Measurements from ENCODE around the gene SEMG1.

The SEMG1 gene

GRCh38 chr20:45221076-45221475 is 14.2 kb downstream of the SEMG1 start, which contains the start of gene SEMG2:
Gene SEMG2, plus strand, starts transcription at chr20:45221373. Its CDS starts 17 bp downstream, at chr20:45221390.
- no peak for DNase-seq (ENCODE audit: low spot score)

GRCh38 chr20:45223136-45223535 is 16.3 kb downstream of the SEMG1 start:
- DNase-seq (ENCODE audit: low spot score), result no peak
- peak; percentile 90 for FAIRE-seq

More at GRCh38 chr20:45221076-45221475, 14.2 kb downstream of the SEMG1 start, which contains the start of gene SEMG2:
- no peak for FAIRE-seq

GRCh38 chr20:45226287-45226686 is 19.5 kb downstream of the SEMG1 start:
- DNase-seq (ENCODE audit: low spot score), result no peak
- FAIRE-seq, result no peak

GRCh38 chr20:45229264-45230056 is 22.6 kb downstream of the SEMG1 start:
- FAIRE-seq (no peak), DNase-seq (ENCODE audit: low spot score) (peak; percentile 53)

GRCh38 chr20:45230631-45231030 is 23.8 kb downstream of the SEMG1 start:
- DNase-seq (ENCODE audit: low spot score), result no peak
- FAIRE-seq, result no peak

- DNase-seq (ENCODE audit: low spot score) (no peak), FAIRE-seq (peak; percentile 58)
Measured at GRCh38 chr20:45235995-45236394, 29.2 kb downstream of the SEMG1 start.

GRCh38 chr20:45238139-45238538 is 31.3 kb downstream of the SEMG1 start:
- FAIRE-seq, result no peak
- DNase-seq (ENCODE audit: low spot score), result no peak

GRCh38 chr20:45246109-45246508 is 39.3 kb downstream of the SEMG1 start:
- no peak for DNase-seq (ENCODE audit: low spot score)
- peak; percentile 48 for FAIRE-seq

- FAIRE-seq (no peak), DNase-seq (ENCODE audit: low spot score) (no peak)
Measured at GRCh38 chr20:45247865-45248264, 41.0 kb downstream of the SEMG1 start.

GRCh38 chr20:45248609-45249008 is 41.8 kb downstream of the SEMG1 start:
- FAIRE-seq, result no peak

GRCh38 chr20:45251884-45252560 is 45.2 kb downstream of the SEMG1 start:
- no peak for FAIRE-seq
- no peak for DNase-seq (ENCODE audit: low spot score)

More at GRCh38 chr20:45248609-45249008, 41.8 kb downstream of the SEMG1 start:
- no peak for DNase-seq (ENCODE audit: low spot score)

- no peak for DNase-seq (ENCODE audit: low spot score)
- no peak for FAIRE-seq
Measured at GRCh38 chr20:45253261-45253660, 46.4 kb downstream of the SEMG1 start.

GRCh38 chr20:45254383-45255262 is 47.8 kb downstream of the SEMG1 start, which contains the start of gene SLPI:
Gene SLPI, minus strand, starts transcription at chr20:45254564. Its CDS starts 21 bp downstream, at chr20:45254543.
- peak; percentile 13 for FAIRE-seq
- peak; percentile 54 for DNase-seq (ENCODE audit: low spot score)

- DNase-seq (ENCODE audit: low spot score), result no peak
- FAIRE-seq, result no peak
Measured at GRCh38 chr20:45257161-45257560, 50.3 kb downstream of the SEMG1 start.

GRCh38 chr20:45257711-45258110 is 50.9 kb downstream of the SEMG1 start:
- DNase-seq (ENCODE audit: low spot score) (no peak), FAIRE-seq (no peak)

- FAIRE-seq, result no peak
- no peak for DNase-seq (ENCODE audit: low spot score)
Measured at GRCh38 chr20:45258259-45258658, 51.4 kb downstream of the SEMG1 start.

- DNase-seq (ENCODE audit: low spot score) (no peak), FAIRE-seq (no peak)
Measured at GRCh38 chr20:45258664-45259063, 51.8 kb downstream of the SEMG1 start.

Measured in urothelium cell line (cell line).